GM23338 (cell line): ENCODE data around the gene SYT2.

Experiments
- CTCF ChIP-seq, 2 experiments: fragments of 200-600 bp in 1 of 2; sonication (generic) in 1 of 2; conservative IDR thresholded peaks; 2 replicates each; pipeline versions ENCODE4 v1.5.1 to v1.6.1; 2016 to 2017; ENCODE audit warnings: antibody characterized with exemption in 2 of 2, low read depth in 2 of 2, mild to moderate bottlenecking in 2 of 2, moderate library complexity in 1 of 2
- EZH2 ChIP-seq: fragments of 200-600 bp; sonication (generic); IDR thresholded peaks from one replicate; pipeline ENCODE4 v1.8.0; 2017; ENCODE audit warnings: antibody characterized with exemption, mild to moderate bottlenecking, low read depth; ENCODE audit not compliant: unreplicated experiment
- EZH2phosphoT487 ChIP-seq: fragments of 200-600 bp; sonication (generic); IDR thresholded peaks from one replicate; pipeline ENCODE4 v1.8.1; 2018; ENCODE audit warnings: antibody characterized with exemption; ENCODE audit not compliant: unreplicated experiment
- JUNB ChIP-seq: IDR thresholded peaks from one replicate; pipeline ENCODE4 v1.6.1; 2016; ENCODE audit warnings: antibody characterized with exemption; ENCODE audit not compliant: unreplicated experiment
- NANOG ChIP-seq: IDR thresholded peaks from 2 replicates; pipeline ENCODE4 v1.6.1; 2016; ENCODE audit warnings: antibody characterized with exemption, borderline replicate concordance
- POLR2AphosphoS5 ChIP-seq: IDR thresholded peaks from 2 replicates; pipeline ENCODE4 v1.6.1; 2016; ENCODE audit warnings: antibody characterized with exemption, low read depth
- REST ChIP-seq: IDR thresholded peaks from one replicate; pipeline ENCODE4 v1.6.1; 2018; ENCODE audit warnings: antibody characterized with exemption; ENCODE audit not compliant: unreplicated experiment
- ZNF331 ChIP-seq: fragments of 250-450 bp; sonication (Bioruptor Pico); IDR thresholded peaks from 2 replicates; pipeline ENCODE4 v1.5.0; 2020; ENCODE audit warnings: low read depth, mild to moderate bottlenecking, moderate library complexity
- ZNF462 ChIP-seq: fragments of 250-450 bp; sonication (Bioruptor Pico); IDR thresholded peaks from 2 replicates; pipeline ENCODE4 v1.5.0; 2020; ENCODE audit warnings: mild to moderate bottlenecking, moderate library complexity

GRCh38 chr1:202591515-202591914 lies 118.7 kb downstream of the SYT2 start:
- TF ChIP-seq CTCF (conservative IDR thresholded peaks at IDR 0.05; ENCODE audit: low read depth in 2 of 2) (no peak), ZNF462 (no peak), POLR2AphosphoS5 (no peak), EZH2phosphoT487 (no peak), REST (no peak), JUNB (no peak), EZH2 (no peak), ZNF331 (CRISPR knock-in tag) (no peak), NANOG (no peak)
